ENCODE data around the gene HOXB7.

The HOXB7 gene

GRCh38 chr17:48594538-48595277, 16.1 kb downstream of the HOXB7 start:
- DNase-seq (ENCODE audit: low read depth in 2 of 2), result no peak

GRCh38 chr17:48593840-48594537, 16.8 kb downstream of the HOXB7 start:
- DNase-seq (ENCODE audit: low read depth in 2 of 2), result peak; percentile 75 to 80

- DNase-seq (ENCODE audit: low read depth in 2 of 2), result no peak
These were observed 17.5 kb downstream of the HOXB7 start, which contains the start of gene HOXB5 for GRCh38 chr17:48593126-48593829. HOXB5 (minus strand) TSS chr17:48593779; CDS start chr17:48593682, 97 bp downstream.

GRCh38 chr17:48592577-48592976, 18.2 kb downstream of the HOXB7 start:
- no peak for DNase-seq (ENCODE audit: low read depth in 2 of 2)

- DNase-seq (ENCODE audit: low read depth in 2 of 2), result no peak
These were observed 18.7 kb downstream of the HOXB7 start for GRCh38 chr17:48592057-48592514.

- DNase-seq (ENCODE audit: low read depth in 2 of 2), result no peak
These were observed 19.4 kb downstream of the HOXB7 start for GRCh38 chr17:48591255-48592056.

- no peak for DNase-seq (ENCODE audit: low read depth in 2 of 2)
These were observed 20.1 kb downstream of the HOXB7 start for GRCh38 chr17:48590607-48591161.

- DNase-seq (ENCODE audit: low read depth in 2 of 2), result no peak
These were observed 20.8 kb downstream of the HOXB7 start, which contains the start of gene HOXB3 for GRCh38 chr17:48589831-48590606. HOXB3 (minus strand) TSS chr17:48590241; CDS start chr17:48552474, 37,767 bp downstream.

- DNase-seq (ENCODE audit: low read depth in 2 of 2), result no peak
These were observed 21.6 kb downstream of the HOXB7 start for GRCh38 chr17:48589060-48589830.

GRCh38 chr17:48588528-48588927, 22.3 kb downstream of the HOXB7 start:
- no peak for DNase-seq (ENCODE audit: low read depth in 2 of 2)

- no peak for DNase-seq (ENCODE audit: low read depth in 2 of 2)
These were observed 22.8 kb downstream of the HOXB7 start for GRCh38 chr17:48588074-48588415.

- no peak for DNase-seq (ENCODE audit: low read depth in 2 of 2)
These were observed 23.3 kb downstream of the HOXB7 start for GRCh38 chr17:48587276-48588073.

- peak in 1 of 2 donors; percentile 29 for DNase-seq (ENCODE audit: low read depth in 2 of 2)
These were observed 24.2 kb downstream of the HOXB7 start for GRCh38 chr17:48586355-48587258.

- no peak for DNase-seq (ENCODE audit: low read depth in 2 of 2)
These were observed 26.5 kb downstream of the HOXB7 start for GRCh38 chr17:48584223-48584741.

- DNase-seq (ENCODE audit: low read depth in 2 of 2), result no peak
These were observed 27.1 kb downstream of the HOXB7 start for GRCh38 chr17:48583708-48584222.

- no peak for DNase-seq (ENCODE audit: low read depth in 2 of 2)
These were observed 28.1 kb downstream of the HOXB7 start for GRCh38 chr17:48582750-48583069.

GRCh38 chr17:48579760-48580554, 30.9 kb downstream of the HOXB7 start:
- DNase-seq (ENCODE audit: low read depth in 2 of 2), result no peak

Measured in stimulated activated CD4-positive, alpha-beta T cell treated with anti-CD3 and anti-CD28 coated beads, Interleukin-1b, Interleukin-23, amount 100 ng/mL, for 4 hours (primary cell).